Liver (tissue), 9 donors: ENCODE results near the gene DPM3. TPM values are rescaled to one million over a fixed set of nuclear protein-coding genes. Genes with fewer than 3 reads are reported as not detected.

Source experiments
- DNase-seq: peaks from one replicate; pipeline ENCODE4 v3.0.0-alpha.2; 2017; ENCODE audit warnings: low spot score
- H3K27ac ChIP-seq, 2 donors: one replicate each; pipeline ENCODE4 v1.7.0; 2013; ENCODE audit warnings: inconsistent platforms in 2 of 2, low read length in 2 of 2, control low read depth in 1 of 2, low read depth in 1 of 2, mild to moderate bottlenecking in 1 of 2
- H3K27me3 ChIP-seq, 4 donors: one replicate each; pipeline versions ENCODE4 v1.6.1 to v1.7.0; 2013; ENCODE audit warnings: low read length in 3 of 4, inconsistent platforms in 1 of 4, mild to moderate bottlenecking in 1 of 4, moderate library complexity in 1 of 4; ENCODE audit not compliant: control insufficient read depth in 4 of 4, insufficient read depth in 4 of 4
- H3K36me3 ChIP-seq, 4 donors: one replicate each; pipeline versions ENCODE4 v1.6.1 to v1.7.0; 2013; ENCODE audit warnings: low read length in 3 of 4, mild to moderate bottlenecking in 3 of 4, low read depth in 1 of 4, moderate library complexity in 1 of 4; ENCODE audit not compliant: control insufficient read depth in 4 of 4, insufficient read depth in 3 of 4
- H3K4me1 ChIP-seq, 4 donors: one replicate each; pipeline versions ENCODE4 v1.6.1 to v1.7.0; 2013; ENCODE audit warnings: low read length in 3 of 4, mild to moderate bottlenecking in 3 of 4, moderate library complexity in 1 of 4; ENCODE audit not compliant: control insufficient read depth in 4 of 4, insufficient read depth in 4 of 4
- H3K4me3 ChIP-seq, 3 donors: one replicate each; pipeline versions ENCODE4 v1.6.1 to v1.7.0; 2013; ENCODE audit warnings: low read length in 3 of 3, control low read depth in 1 of 3, low read depth in 1 of 3, mild to moderate bottlenecking in 1 of 3
- H3K9ac ChIP-seq, 2 donors: one replicate each; pipeline ENCODE4 v1.7.0; 2013; ENCODE audit warnings: low read length in 2 of 2, mild to moderate bottlenecking in 2 of 2, moderate library complexity in 2 of 2, control low read depth in 1 of 2, low read depth in 1 of 2
- H3K9me3 ChIP-seq, 4 donors: one replicate each; pipeline versions ENCODE4 v1.6.1 to v1.7.0; 2013; ENCODE audit warnings: low read length in 3 of 4; ENCODE audit not compliant: control insufficient read depth in 4 of 4
- ATF3 ChIP-seq: IDR thresholded peaks from 2 replicates; pipeline ENCODE4 v1.6.1; 2016; ENCODE audit warnings: antibody characterized with exemption
- EGR1 ChIP-seq, 2 donors: IDR thresholded peaks; 2 replicates each; pipeline ENCODE4 v1.6.1; 2016 to 2018; ENCODE audit warnings: antibody characterized with exemption in 2 of 2, low read depth in 2 of 2
- FOXA1 ChIP-seq: IDR thresholded peaks from 2 replicates; pipeline ENCODE4 v1.6.1; 2016; ENCODE audit warnings: antibody characterized with exemption
- FOXA2 ChIP-seq: IDR thresholded peaks from 2 replicates; pipeline ENCODE4 v1.6.1; 2016; ENCODE audit warnings: antibody characterized with exemption
- GABPA ChIP-seq, 2 donors: IDR thresholded peaks in 1 of 2; conservative IDR thresholded peaks in 1 of 2; 2 replicates each; pipeline ENCODE4 v1.6.1; 2016; ENCODE audit warnings: antibody characterized with exemption in 2 of 2, mild to moderate bottlenecking in 1 of 2, moderate library complexity in 1 of 2
- JUND ChIP-seq, 2 donors: IDR thresholded peaks; 2 replicates each; pipeline ENCODE4 v1.6.1; 2016; ENCODE audit warnings: antibody characterized with exemption in 2 of 2
- NR2F2 ChIP-seq: IDR thresholded peaks from 2 replicates; pipeline ENCODE4 v1.6.1; 2016; ENCODE audit warnings: antibody characterized with exemption
- RAD21 ChIP-seq, 2 donors: IDR thresholded peaks; 2 replicates each; pipeline ENCODE4 v1.6.1; 2016; ENCODE audit warnings: antibody characterized with exemption in 2 of 2, mild to moderate bottlenecking in 2 of 2
- REST ChIP-seq: IDR thresholded peaks from 2 replicates; pipeline ENCODE4 v1.6.1; 2016; ENCODE audit warnings: antibody characterized with exemption, mild to moderate bottlenecking
- RXRA ChIP-seq, 2 donors: IDR thresholded peaks; 2 replicates each; pipeline ENCODE4 v1.6.1; 2017 to 2018; ENCODE audit warnings: antibody characterized with exemption in 2 of 2, mild to moderate bottlenecking in 1 of 2
- SP1 ChIP-seq: IDR thresholded peaks from 2 replicates; pipeline ENCODE4 v1.6.1; 2018; ENCODE audit warnings: antibody characterized with exemption, mild to moderate bottlenecking
- TAF1 ChIP-seq: conservative IDR thresholded peaks from 2 replicates; pipeline ENCODE4 v1.6.1; 2016; ENCODE audit warnings: antibody characterized with exemption, mild to moderate bottlenecking
- WGBS: extraction: QIAGEN DNeasy Blood & Tissue Kit; methylation state at CpG from one replicate; pipeline ENCODE4 v1.1.7; 2013; 5-methylcytosine and 5-hydroxymethylcytosine counted together
- polyA plus RNA-seq, 2 donors: library from polyadenylated mRNA; stranded (reverse) in 1 of 2; unstranded in 1 of 2; fragments of 200-250 nt in 1 of 2; fragments of >200 nt in 1 of 2; fragmentation: Nextera tagmentation in 1 of 2; extraction: Ambion mirVana in 1 of 2; gene quantifications; one replicate each; pipeline versions ENCODE4 v1.2.1 to v1.2.3, GENCODE V29; 2013 to 2015
- total RNA-seq, 2 donors: library from RNA; depleted of rRNA; stranded (reverse); fragments of >200 nt; gene quantifications; one replicate each; pipeline ENCODE4 v1.2.3, GENCODE V29; 2014
- TF ChIP-seq, protein P1 (sequence below): IDR thresholded peaks from 2 replicates; pipeline ENCODE4 v1.6.1; 2016; ENCODE audit warnings: antibody characterized with exemption
- TF ChIP-seq, protein P2 (sequence below): IDR thresholded peaks from 2 replicates; pipeline ENCODE4 v1.6.1; 2016; ENCODE audit warnings: antibody characterized with exemption
- TF ChIP-seq, protein P3 (sequence below): fragments of 150-350 bp; IDR thresholded peaks from 2 replicates; pipeline ENCODE4 v1.5.1; 2017; ENCODE audit warnings: improper control_type of control experiment, low read depth, low read length; ENCODE audit not compliant: missing input control
- donor health status: healthy.
- donor health status: healthy.
- donor health status: healthy.
- donor health status: healthy.
- donor health status: healthy.

The DPM3 gene
- total and polyA plus RNA-seq, 4 donors = 27.3 to 134 (median 69.1) TPM

DNA sequence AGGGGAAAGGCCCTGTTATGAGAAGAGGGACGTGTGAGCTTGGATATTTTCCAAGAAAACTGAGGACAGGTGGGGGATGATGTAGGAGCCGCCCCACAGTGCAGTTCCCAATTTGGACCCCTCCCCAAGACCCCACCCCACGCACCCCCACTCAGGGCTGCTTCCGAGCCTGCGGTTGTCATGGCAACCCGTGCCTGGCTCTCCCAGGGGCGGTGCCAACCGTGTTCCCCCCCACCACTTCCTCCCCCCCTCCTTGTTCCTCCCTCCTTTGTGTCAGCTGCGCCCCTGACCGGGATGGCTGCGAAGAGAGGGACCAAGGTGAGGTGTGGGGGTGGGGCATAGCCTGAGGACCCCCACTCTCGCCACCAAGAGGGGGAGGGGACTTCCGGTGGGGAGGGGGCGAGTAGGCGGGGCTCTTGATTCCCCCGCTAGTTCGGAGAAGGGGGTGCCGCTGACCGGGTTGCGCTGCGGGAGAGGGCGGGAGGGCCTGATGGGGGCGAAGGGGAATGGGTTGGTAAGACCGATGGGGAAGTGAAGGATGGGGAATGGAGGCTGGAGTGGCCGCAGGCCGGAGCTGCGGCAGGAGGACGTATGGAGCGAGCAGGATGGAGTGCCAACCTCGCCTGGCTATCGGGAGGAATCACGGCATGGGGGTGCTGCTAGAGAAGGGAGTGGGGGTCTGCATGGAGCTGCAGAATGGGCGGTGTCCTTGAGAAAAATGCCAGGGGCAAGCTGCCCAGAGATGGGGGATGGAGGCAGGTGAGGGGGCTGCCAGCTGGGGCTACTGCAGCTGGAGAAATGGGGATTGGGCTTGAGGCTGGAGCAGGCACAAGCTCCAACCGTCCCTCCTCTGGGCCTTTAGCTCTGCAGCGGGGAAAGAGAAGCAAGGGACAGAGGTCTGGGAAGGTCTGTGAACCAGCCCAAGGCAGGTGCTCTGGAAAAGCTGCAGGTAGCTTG, 34.3 kb upstream of the DPM3 start (continued):
- TF ChIP-seq, protein P1, sequence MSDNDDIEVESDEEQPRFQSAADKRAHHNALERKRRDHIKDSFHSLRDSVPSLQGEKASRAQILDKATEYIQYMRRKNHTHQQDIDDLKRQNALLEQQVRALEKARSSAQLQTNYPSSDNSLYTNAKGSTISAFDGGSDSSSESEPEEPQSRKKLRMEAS = no peak
- no peak for TF ChIP-seq RAD21 (IDR thresholded peaks at IDR 0.05)
- no peak for TF ChIP-seq FOXA1
- no peak for TF ChIP-seq JUND (IDR thresholded peaks at IDR 0.05)
- TF ChIP-seq FOXA2 = no peak

DNA sequence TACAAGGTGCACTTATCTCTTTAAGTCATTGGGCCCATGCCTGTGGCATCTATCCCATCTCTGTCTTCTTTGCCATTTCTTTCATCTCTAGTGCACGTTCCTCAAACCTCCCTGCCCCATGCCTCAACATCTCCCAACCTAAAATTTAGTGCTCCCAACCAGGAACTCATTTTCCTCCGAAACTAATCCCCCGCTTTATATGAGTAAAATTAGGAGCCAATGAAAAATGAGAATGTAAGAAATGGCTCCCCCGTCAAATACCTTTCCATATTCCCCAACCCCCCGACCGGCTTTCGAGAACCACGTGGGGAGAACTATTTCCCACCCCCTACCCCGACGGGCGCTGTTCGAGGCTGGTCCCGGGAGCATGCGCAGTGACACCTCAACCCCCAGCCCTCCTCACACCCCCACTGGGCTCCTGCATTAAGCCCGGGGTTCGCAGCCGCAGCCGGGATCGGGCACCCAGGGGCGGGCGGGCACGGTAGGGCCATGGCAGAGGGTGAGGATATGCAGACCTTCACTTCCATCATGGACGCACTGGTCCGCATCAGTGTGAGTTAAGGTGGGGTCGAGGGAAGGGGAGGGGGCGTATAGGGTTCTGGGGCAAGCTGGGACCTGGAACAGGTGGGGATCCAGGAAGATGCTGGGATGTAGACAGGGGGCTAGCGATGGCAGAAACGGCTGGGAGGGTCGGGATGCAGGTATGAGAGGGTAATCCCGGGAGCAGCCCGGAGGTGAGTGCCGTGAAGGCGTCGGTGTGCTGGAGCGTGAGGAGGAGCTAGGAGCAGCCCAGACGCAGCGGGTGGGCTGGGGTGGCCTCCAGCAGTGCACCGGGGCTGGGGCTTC, 33.4 kb upstream of the DPM3 start, which contains the start of gene TRIM46:
Gene TRIM46, plus strand, starts transcription at position 372 of the 846 bp plus-strand sequence. Its CDS starts 118 bp downstream, at position 490.
- Histone ChIP-seq H3K27me3 (peaks cover 0 to 3% (median 0%) of the 10 kb centered on the region in 4 donors), H3K27ac (peak within 1 kb of the TSS; percentile 67 to 86), H3K9me3 (no peaks in the 10 kb centered on the region), H3K4me3 (peak within 1 kb of the TSS; percentile 69 to 92 (median 92)), H3K4me1 (peaks cover 0 to 10% (median 7%) of the 10 kb centered on the region in 4 donors), H3K36me3 (peaks cover 0 to 11% (median 5%) of the 10 kb centered on the region in 4 donors), H3K9ac (peak within 1 kb of the TSS; percentile 37 to 78)
- TF ChIP-seq ATF3 (no peak), REST (no peak), SP1 (no peak), JUND (IDR thresholded peaks at IDR 0.05) (no peak), GABPA (IDR thresholded peaks at IDR 0.05 in 1 of 2, conservative IDR thresholded peaks at IDR 0.05 in 1 of 2) (no peak), RXRA (IDR thresholded peaks at IDR 0.05) (no peak), TAF1 (no peak), FOXA1 (no peak), NR2F2 (no peak), EGR1 (IDR thresholded peaks at IDR 0.05; ENCODE audit: low read depth in 2 of 2) (no peak)
- TF ChIP-seq, protein P2, sequence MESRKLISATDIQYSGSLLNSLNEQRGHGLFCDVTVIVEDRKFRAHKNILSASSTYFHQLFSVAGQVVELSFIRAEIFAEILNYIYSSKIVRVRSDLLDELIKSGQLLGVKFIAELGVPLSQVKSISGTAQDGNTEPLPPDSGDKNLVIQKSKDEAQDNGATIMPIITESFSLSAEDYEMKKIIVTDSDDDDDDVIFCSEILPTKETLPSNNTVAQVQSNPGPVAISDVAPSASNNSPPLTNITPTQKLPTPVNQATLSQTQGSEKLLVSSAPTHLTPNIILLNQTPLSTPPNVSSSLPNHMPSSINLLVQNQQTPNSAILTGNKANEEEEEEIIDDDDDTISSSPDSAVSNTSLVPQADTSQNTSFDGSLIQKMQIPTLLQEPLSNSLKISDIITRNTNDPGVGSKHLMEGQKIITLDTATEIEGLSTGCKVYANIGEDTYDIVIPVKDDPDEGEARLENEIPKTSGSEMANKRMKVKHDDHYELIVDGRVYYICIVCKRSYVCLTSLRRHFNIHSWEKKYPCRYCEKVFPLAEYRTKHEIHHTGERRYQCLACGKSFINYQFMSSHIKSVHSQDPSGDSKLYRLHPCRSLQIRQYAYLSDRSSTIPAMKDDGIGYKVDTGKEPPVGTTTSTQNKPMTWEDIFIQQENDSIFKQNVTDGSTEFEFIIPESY = no peak
- TF ChIP-seq, protein P1 = no peak
- TF ChIP-seq, protein P3, sequence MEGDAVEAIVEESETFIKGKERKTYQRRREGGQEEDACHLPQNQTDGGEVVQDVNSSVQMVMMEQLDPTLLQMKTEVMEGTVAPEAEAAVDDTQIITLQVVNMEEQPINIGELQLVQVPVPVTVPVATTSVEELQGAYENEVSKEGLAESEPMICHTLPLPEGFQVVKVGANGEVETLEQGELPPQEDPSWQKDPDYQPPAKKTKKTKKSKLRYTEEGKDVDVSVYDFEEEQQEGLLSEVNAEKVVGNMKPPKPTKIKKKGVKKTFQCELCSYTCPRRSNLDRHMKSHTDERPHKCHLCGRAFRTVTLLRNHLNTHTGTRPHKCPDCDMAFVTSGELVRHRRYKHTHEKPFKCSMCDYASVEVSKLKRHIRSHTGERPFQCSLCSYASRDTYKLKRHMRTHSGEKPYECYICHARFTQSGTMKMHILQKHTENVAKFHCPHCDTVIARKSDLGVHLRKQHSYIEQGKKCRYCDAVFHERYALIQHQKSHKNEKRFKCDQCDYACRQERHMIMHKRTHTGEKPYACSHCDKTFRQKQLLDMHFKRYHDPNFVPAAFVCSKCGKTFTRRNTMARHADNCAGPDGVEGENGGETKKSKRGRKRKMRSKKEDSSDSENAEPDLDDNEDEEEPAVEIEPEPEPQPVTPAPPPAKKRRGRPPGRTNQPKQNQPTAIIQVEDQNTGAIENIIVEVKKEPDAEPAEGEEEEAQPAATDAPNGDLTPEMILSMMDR = no peak
- DNase-seq = peak; percentile 35
- 5% methylated on average over 38 of the region's 38 CpGs for WGBS
